ENCODE data around the gene SORCS2.

The SORCS2 gene

DNA sequence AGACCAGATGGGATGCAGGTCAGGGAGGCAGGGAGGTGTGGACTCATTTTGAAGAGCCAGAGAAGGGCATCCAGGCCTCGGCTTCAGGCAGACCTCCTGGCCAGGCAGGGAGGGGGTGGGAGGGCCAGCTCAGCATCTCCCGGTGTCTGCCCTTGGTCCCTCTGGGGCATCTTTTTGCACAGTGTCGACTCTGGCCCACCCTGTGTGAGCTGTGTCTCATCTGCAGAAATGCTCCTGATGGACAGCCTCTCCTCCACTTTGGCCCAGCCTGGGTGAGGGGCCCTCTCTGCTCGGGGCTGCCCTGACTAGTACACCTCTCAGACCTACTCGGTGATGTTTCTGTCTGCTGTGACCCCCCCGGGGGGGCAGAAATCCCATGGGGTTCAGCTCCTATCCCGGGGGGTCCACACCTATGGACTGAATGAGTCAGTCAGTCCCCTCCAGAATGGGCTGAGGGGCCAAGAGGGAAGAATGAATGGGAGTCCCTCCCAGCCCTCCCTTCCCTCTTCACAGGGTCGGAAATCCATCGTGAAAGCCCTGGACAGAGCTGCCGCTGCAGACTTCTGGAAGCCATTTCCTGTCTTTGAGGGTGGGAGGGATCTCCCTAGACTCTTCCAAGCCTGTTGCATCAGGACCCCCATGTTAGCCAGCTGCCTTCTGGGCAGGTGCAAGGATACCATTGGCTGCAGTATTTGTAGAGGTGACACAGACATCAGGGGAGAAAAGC, 439.1 kb downstream of the SORCS2 start:
- DNase-seq: no peak

DNA sequence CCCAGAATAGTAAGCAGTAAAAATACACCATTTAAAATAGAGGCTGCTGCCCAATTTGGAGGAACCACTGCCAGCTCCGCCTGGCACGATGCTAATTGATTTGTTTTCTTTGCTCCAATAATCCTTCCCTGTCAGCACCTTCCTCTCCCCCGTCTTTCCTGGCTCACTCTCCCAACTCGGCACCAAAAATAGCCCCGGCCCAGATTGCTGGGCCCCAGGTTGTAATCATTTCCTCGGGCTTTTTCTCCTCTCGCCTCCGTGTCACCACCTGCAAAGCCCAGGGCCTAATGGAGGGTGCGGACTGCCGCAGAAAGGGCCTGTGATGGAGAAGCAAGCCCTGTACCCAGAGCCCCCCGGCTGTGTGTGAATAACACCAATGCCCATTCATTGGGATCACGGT, 440.0 kb downstream of the SORCS2 start:
- no peak for DNase-seq

DNA sequence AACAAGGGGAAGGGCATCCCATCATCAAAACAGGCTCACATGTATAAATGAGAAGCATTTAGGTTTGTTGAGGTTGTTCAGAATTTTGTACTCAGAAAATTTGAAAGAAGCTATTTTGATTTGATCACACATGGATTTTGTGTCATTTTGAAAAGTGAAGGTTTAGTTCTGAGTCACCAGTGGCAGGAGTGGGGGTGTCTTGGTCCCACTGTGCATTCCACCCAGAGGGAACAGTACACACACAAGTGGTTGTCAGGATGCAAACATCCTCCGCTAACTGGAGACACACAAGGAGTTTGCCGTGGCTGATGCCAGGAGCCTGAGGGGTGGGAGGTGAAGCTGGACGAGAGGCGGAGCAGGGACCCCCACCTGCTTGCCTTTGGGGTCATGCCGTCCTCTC, 440.6 kb downstream of the SORCS2 start:
- DNase-seq: no peak

DNA sequence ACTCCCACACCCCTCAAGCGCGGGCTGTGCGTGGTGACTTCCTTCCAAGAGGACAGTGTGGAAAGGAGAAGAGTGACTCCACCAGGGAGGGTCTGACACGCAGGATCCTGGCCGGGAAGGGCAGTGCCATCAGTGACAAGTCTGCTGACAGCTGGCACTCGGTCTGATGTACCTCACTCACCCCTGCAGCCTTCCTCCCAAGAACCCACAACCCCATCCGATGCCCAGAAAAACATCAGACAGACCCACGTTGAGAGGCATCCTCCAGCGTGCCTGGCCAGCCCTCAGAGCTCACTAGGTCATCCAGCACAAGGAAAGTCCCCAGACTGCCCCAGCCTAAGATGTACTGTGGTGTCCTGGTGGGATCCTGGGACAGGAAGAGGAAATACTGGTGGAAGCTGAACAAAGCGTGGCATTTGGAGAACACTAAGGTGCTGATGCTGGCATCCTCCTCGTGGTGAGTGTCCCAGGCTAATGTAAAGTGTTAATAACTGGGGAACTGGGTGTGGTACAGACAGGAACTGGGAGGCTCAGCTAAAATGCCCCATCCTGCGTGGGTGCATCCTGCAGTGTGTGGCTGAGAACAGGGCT, 442.4 kb downstream of the SORCS2 start:
- no peak for DNase-seq

DNA sequence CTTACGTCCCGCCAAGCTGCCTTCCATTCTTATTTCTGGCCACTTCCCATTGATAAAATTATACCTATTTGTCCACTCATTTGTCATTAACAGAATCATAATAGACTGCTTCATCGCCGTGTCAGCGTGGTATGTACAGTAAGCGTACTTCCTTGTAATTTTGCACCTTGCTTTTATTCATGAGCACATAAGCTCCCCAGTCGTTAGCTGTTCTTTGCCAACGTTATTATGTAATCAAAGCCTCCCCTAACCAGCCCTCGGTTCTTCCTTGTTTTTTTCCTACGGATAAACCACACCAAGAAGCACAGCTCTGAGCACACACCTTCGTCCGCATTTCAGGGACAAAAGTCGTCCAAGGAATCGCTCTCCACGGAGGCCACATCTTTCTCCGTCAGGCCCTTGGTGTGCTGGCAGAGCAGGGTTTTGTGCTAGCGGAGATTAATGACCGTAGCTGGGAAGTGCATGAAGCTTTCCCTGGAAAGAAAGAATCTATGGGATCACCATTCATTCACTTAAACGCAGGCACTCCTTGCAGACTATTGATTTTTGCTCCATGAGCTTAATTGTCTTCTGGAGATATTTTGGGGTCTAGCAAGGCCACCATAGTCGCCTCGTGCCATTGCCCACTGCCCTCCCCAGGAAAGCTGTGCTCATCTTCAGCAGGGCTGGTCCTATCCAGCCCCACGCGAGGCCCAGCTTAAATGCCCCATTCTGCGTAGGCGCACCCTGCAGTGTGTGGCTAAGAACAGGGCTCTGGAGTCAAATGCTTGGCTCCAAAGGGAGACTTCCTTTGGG, 443.3 kb downstream of the SORCS2 start:
- no peak for DNase-seq

DNA sequence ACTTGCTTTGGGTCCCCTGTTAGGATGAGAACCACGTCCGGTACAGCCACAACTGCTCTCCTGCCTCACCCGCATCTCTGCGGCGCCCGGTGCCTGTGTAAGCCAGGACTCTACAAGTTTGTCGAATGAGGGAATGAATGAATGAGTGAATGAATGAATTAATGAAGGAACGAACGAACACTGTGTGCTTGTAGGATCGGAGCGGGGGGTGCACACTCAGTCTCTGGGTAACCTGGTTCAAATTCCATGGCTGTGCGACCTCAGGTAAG, 443.8 kb downstream of the SORCS2 start:
- no peak for DNase-seq

DNA sequence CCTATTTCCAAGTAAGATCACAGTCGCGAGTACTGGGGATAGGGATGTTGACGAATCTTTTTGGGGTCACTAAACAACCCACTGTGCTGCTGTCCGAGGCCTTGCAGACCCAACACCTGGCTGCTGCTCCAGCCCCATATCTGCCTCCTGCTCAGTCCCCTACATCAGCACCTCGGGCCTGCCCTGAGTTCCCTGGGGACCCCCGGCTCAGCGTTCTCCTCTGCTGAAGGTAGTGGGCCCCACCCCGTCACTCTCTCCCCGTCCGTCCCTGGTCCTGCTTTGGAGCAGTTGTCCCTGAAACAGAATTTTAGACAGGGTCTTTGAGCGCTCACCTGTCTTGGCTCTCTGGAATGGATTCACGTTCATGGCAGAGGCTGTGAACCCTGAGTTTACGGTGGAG, 444.8 kb downstream of the SORCS2 start:
- DNase-seq: no peak

DNA sequence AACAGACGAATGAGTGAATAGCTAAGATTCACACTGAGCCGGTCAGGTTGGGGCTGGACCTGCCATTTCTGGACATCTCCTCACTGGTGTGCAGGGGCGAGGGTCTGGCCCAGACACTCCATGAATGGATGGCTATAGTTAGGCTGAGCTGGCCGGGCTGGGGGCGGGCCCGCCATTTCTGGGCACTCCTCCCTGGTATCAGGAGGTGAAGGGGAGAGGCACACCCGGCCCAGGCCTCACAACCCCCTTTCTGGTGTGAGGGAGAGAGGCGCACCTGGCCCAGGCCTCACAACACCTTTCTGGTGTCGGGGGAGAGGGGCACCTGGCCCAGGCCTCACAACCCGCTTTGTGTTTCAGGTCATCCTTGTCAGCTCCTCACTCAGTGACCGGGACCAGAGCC, 445.6 kb downstream of the SORCS2 start:
- DNase-seq: no peak

DNA sequence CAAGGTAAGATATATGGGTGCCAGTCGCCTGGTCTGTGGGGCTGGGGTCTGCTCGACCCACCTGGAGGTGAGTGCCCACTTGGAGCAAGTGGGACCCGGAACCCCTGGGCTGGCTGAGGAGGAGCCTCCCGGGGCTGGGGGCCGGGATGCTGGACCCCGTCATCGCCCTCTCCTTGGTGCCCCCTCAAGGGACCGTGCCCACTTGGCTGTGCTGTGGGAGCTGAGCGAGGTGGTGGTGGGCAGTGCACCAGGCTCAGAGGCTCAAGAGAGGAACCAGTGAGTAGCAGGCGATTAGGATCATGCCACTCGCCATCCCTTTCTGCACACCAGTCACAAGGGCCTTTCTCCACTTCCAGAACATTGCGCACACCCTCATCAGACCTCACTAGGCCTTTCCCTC, 446.2 kb downstream of the SORCS2 start:
- no peak for DNase-seq

DNA sequence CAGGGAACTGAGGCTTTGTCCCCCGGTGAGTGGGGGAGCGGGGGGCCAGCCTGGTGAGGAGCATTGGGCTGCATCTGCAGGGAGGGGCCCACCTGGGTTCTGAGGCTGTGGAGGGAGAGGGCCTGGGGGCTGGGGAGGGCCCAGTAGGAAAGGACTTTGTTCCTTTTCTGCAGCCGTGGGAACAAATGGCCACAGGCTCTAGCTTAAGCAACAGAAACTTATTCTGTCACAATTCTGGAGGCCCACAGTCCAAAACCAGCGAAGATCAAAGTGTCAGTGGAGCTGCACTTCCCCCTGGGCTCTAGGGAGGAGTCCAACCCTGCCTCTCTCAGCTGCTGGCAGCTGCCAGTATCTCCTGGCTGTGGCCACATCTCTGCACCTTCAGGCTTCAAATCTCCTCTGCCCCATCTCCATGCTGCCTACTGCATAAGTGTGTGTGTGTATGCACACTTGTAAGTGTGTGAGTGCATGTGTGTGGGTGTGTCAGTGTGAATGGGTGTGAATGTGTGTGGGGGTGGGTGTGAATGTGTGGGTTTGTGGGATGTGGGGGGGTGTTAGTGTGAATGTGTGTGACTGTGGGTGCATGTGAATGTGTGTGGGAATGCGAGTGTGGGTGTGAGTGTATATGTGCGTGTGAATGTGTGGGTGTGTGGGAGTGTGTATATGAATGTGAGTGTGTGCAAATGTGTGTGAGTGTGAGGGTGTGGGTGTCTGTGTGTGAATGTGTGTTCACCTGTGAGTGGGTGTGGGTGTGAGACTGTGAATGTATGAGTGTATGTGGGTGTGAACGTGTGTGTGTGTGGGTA, 446.8 kb downstream of the SORCS2 start:
- no peak for DNase-seq

DNA sequence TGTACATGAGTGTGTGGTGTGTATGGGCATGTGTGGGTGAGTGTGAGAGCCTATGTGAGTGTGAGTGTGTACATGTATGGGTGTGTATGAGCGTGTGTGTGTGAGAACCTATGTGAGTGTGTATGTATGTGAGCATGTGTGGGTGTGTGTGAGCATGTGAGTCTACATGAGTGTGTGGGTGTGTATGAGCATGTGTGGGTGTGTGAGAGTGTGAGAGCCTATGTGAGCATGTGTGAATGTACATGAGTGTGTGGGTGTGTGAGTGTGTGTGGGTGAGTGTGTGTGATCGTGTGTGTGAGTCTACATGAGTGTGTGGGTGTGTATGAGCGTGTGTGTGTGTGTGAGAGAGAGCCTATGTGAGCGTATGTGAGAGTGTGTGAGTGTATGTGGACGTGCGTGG, 447.8 kb downstream of the SORCS2 start:
- no peak for DNase-seq

DNA sequence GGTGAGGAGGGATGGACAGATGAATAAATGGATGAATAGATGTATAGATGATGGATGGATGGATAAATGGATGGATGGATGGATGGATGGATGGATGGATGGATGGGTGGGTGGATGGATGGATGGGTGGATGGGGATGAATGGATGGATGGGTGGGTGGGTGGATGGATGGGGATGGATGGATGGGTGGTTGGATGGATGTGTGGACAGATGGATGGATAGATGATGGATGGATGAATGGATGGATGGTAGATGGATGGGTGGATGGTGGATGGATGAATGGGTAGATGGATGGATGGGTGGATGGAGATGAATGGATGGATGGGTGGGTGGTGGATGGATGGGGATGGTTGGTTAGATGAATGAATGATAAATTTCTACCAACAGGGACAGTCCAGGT, 449.4 kb downstream of the SORCS2 start:
- no peak for DNase-seq

DNA sequence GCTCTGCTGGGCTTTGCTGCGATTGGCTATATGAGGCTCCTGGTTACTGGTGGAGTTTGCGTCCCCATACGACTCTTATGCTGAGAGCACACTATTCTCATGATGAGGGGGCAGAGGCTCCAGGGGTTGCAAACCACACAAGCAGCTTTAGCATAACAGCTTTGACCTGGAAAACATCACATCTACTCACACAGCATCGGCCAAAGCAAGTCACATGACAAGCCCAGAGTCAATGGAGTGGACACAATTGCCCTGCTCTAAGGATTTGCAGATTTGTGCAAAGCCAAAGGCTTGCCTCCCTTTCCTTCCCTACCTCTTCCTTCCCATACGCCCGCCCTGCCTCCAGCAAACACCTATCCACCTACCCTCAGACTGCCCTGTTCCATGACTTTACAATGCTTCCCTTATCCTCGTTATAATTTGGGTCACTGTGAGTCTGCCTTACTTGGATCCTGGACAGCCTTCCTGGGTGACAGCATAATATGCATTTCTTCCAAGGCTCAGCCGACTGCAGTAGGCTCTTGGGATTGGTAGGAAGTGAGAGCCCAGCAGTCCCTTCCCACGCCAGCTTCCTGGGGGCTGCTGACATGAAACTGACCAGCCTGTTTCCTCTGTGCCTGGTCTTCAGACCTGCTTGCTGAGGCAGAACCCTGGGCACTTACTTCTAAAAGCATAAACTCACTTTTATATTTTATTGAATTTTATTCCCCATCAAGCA, 450.6 kb downstream of the SORCS2 start:
- no peak for DNase-seq

DNA sequence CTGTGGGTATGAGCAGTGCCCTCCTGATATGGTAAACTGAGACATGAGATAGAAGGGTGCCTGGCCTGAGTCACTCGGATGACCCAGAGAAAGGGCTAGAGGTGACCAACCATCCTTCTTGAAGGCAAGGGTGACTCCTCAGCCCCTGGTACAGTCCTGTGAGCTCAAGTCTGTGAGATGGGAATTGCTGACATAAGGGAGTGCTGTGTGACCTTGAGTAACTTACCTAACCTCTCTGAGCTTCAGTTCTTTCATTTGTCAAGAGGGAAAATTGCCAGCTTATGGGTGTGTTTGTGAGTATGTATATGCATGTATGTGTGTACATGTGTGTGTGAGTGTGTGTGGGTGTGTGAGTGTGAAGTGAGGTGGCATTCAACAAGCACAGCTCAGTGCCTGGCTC, 452.8 kb downstream of the SORCS2 start:
- DNase-seq: no peak

DNA sequence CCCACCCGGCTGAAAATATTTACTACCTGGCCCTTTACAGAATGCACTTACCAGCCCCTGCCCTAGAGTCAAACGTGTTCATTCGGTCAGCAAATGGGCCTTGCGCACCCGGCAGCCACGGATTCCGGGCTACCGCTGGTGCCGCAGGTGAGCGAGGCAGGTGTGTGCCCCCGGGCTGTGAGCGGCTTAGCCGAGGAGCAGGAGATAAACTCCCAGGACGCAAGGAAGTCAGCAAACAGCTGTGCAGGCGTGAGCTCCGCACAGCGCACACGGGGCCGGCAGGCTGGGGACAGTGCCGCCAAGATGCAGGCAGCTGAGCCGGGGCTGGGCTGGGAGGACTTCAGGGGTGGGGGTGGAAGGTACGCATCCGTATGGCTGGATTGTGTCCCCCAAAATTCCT, 453.6 kb downstream of the SORCS2 start:
- DNase-seq: no peak

DNA sequence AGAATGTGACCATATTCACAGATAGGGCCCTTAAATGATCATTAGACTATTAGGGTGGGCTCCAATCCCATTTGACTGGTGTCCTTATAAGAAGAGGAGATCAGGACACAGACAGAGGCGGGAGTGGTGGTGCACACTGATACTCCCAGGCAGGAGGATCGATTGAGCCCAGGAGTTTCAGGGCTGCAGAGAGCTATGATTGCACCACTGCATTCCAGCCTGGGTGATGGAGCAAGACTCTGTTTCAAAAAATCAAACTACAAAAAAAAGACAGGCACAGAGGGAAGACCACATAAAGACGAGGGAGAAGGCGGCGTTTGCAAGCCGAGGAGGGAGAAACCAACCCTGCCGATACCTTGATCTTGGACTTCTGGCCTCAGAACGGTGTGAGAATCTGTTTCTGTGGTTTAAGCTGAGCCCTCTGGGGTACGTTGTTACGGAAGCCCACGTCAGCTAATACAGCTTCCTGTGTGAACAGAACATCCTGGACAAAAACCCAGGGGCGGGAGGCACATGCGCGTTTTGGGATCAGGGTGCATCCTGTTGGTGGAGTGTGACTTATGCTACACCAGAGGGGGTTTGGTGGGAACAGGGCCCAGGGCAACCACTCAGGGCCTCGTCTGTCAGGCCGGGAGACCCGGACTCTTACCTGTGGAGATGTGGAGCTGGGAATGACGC, 454.2 kb downstream of the SORCS2 start:
- no peak for DNase-seq

DNA sequence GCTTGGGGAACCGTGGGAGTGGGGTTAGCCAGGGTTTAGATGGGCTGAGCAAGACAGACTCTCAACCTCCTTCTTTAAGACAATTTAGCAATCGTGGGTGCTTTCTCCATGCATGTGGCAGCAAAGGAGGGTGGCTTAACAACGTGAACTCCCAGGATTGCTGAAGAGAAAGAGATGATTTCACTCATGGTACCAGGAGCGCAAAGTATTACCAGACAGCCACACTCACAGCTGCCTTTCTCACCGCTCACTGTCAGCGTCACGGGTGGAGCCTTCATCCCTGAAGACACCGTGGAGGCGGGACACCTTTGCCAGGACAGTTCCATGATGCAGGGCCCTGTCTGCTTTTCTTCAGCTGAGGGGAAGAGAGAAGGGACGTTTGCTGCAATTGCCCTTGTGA, 454.8 kb downstream of the SORCS2 start:
- no peak for DNase-seq

DNA sequence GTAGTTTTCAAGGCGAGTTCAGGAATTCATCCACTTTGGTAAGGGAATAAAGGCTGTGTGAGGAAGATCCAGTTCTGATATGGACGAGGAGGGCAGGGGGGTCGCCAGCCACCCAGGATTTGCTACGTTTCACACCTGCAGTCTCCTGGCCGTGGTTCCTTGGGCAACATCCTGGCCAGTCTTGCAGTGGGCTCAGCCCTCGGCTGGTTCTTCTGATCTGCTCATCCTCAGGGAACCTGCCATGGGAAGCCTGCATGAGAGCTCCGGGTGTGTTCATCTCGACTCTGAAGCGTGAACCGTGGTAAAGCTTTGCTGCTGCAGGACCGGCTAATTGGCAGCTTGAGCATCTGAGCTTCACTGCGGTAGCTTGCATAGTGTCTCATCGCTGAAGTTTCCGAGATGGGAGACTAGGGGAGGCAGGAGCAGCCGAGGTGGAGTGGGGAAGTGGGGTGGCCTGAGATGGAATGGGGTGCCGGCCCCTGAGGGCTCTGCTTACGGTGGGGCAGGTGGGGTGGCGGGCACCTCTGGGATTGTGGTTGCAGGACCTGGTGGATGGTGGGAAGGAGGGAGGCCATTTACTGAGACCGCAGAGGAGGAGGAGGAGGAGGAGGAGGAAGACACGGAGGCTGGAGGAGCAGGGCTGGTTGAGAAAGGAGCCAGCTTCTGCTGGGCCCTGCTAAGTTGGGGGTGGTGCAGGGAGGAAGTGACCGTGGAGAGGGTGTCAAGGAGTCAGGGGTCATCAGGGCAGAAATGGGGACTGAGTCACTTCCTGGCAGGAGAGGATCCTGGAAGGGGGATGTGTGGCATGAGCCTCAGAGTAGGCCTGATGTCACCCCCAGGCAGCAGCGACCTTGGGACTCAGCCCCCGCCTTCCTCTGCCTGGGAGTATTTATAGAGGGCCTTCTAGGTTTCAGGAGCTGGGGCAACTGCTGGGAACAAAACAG, 455.5 kb downstream of the SORCS2 start:
- no peak for DNase-seq

DNA sequence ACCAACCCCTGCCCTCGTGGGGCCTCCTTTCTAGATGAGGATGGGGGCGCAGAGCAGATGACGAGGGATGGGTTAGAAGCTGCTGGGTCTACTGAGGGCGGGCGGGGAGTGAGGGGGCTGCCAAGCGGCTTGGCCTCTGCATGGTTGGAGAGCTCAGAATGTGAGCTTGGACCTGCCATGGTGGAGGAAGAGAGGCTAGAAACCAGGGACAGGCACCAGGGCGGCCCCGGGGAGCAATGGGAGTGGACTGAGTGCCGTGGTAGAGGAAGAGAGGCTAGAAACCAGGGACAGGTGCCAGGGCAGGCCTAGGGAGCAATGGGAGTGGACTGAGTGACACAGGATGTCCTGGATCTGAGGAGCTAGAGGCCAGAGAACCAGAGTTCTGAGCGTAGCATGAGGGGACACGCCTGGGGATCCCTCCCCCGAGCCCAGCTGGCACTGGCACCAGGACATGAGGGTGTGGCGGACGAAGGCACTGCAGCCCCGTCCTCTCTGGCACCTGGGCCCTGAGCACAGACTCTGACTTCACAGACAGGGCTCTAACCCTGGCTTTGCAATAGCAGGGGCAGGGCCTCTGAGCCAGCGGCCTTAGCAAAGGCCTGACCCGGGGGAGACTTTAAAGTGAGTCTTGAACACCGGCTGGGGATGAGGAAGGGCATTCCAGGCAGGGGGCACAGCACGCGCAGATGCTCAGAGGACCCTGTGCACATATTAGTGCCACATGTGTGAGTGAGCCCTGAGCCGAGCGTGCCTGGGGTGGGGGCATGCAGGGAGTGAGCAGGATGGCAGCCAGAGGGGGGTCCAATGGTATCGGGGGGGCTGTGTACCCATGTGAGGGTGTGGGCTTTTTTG, 456.4 kb downstream of the SORCS2 start:
- DNase-seq: no peak

DNA sequence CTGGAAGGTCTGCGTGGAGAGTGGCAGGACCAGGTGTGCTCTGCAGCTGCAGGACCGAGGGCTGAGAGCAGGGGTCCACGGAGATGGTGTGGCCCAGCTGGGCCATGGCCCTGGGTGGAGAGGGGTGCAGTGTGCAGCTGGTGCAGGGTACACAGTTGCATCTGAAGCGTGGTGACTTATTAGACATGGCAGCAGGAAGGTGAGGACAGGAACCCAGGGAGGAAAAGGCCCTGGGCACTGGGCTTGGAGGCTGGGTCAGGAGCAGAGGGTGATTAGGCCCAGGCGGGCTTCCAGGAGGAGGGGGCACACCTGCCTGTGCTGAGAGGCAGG, 457.0 kb downstream of the SORCS2 start:
- DNase-seq: no peak
